ENCODE measurements around the gene CERK. TPM values are rescaled to one million over a fixed set of nuclear protein-coding genes. Genes with fewer than 3 reads are reported as not detected.
"Not testable (repeated sequence)": the region's sequence is repeated elsewhere in the genome, so short reads cannot be mapped to it uniquely, and the experiment has no call there.

The CERK gene
- total and polyA plus RNA-seq, 2 experiments from 2014 or later = 37.2 to 74.9 TPM

DNA sequence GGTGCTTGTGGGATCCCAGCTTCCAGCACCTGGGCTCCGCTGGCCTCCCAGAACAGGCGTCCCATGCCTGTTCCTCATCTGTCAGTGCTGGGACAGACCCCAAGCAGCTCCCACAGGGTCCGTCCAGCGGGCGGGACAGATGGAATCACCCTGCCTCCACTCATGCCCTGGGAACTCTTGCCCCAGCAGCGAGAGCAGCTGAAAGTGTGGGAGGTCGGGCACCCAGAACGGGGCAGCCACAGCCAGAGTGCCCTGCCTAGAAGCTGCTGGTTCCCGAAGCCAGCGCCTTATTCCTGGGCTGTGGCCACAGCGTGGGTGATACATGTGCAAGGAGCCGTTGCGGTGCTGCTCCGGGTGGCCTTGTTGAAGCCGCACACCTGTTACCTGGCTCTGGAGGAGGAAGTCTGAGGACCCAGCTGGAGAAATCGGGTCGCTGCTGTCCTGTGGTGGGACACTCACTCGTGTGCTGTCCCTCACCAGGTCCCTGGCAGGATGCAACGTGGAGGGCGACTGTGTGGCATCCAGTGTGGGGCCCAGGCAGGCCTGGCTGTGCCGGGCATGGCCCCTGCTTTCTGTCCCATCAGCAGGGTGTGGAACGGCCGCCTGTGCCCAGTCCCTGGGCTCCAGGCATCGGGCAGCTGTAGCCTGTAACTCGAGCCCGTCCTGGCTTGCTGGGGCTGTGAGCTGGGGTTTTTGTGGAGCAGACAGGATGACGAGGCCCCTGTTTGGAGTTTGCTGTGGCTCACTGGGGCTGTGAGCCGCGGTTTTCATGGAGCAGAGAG, 101.6 kb downstream of the CERK start:
- no peak for DNase-seq (ENCODE audit: low read depth in 1 of 2, low spot score in 1 of 2)
- Histone ChIP-seq H3K36me3 (no peaks in the 10 kb centered on the region), H3K4me1 (ENCODE audit: low read depth) (peaks cover 24% of the 10 kb centered on the region), H3K27ac (peak overlapping the region; percentile 82), H3K4me3 (no peak overlapping the region), H3K9me3 (ENCODE audit: low read depth) (no peaks in the 10 kb centered on the region), H3K27me3 (no peaks in the 10 kb centered on the region)
- TF ChIP-seq CTCF (IDR thresholded peaks at IDR 0.05; ENCODE audit: low read depth, low read length) = no peak

GRCh38 chr22:46635756-46636155, 102.3 kb downstream of the CERK start:
- peaks cover 24% of the 10 kb centered on the region for H3K4me1 ChIP-seq (ENCODE audit: low read depth)
- H3K9me3 ChIP-seq (ENCODE audit: low read depth) = no peaks in the 10 kb centered on the region
- no peak for TF ChIP-seq CTCF (IDR thresholded peaks at IDR 0.05; ENCODE audit: low read depth, low read length)
- H3K27ac ChIP-seq = peak overlapping the region; percentile 82
- no peaks in the 10 kb centered on the region for H3K27me3 ChIP-seq
- DNase-seq (ENCODE audit: low read depth in 1 of 2, low spot score in 1 of 2) = peak in 1 of 2 donors; percentile 57
- H3K36me3 ChIP-seq = no peaks in the 10 kb centered on the region
- no peak overlapping the region for H3K4me3 ChIP-seq

DNA sequence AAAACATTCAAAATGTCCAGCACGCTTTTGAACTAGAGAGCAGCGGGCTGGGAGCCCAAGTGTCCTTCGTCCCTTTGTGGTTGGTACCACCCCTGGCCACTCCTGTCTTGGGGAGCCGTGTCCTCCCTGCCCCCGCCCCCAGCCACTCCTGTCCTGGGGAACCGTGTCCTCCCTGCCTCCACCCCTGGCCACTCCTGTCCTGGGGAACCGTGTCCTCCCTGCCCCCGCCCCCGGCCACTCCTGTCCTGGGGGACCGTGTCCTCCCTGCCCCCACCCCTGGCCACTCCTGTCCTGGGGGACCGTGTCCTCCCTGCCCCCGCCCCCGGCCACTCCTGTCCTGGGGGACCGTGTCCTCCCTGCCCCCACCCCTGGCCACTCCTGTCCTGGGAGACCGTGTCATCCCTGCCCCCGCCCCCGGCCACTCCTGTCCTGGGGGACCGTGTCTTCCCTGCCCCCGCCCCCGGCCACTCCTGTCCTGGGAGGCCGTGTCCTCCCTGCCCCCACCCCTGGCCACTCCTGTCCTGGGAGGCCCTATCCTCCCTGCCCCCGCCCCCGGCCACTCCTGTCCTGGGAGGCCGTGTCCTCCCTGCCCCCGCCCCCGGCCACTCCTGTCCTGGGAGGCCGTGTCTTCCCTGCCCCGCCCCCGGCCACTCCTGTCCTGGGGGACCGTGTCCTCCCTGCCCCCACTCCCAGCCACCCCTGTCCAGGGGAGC, 102.9 kb downstream of the CERK start:
- Histone ChIP-seq H3K4me1 (ENCODE audit: low read depth) (peaks cover 24% of the 10 kb centered on the region), H3K27ac (peak overlapping the region; percentile 82)
- DNase-seq (ENCODE audit: low read depth in 1 of 2, low spot score in 1 of 2) = peak in 1 of 2 donors; percentile 47
- H3K4me3 ChIP-seq; H3K27me3 ChIP-seq; H3K36me3 ChIP-seq; H3K9me3 ChIP-seq (ENCODE audit: low read depth): not testable (repeated sequence)

Other genes starting within 250 kb of the CERK start
- gene CELSR1, start 200.6 kb downstream of the CERK start, total RNA-seq = 26.0 and 37.4 TPM in 2 replicates
- 9.0 and 9.2 TPM in 2 replicates for gene CELSR1, start 200.6 kb downstream of the CERK start, polyA plus RNA-seq
- 49.3 and 79.3 TPM in 2 replicates for gene GRAMD4, start 117.9 kb downstream of the CERK start, total RNA-seq
- gene GRAMD4, start 117.9 kb downstream of the CERK start, polyA plus RNA-seq = 51.8 and 57.5 TPM in 2 replicates
- gene TBC1D22A, start 24.4 kb upstream of the CERK start, total RNA-seq = 16.2 and 16.6 TPM in 2 replicates
- 15.2 and 18.5 TPM in 2 replicates for gene TBC1D22A, start 24.4 kb upstream of the CERK start, polyA plus RNA-seq